AG09309 (cell line): ENCODE measurements around the gene BRD3.
"Not testable (repeated sequence)": the region's sequence is repeated elsewhere in the genome, so short reads cannot be mapped to it uniquely, and the experiment has no call there.

Source experiments
- DNase-seq: peaks from one replicate; pipeline ENCODE4 v3.0.0-alpha.2; 2010; ENCODE audit warnings: low read depth
- H3K4me3 ChIP-seq: 2 replicates; pipeline ENCODE4 v1.5.1; 2011; ENCODE audit warnings: mild to moderate bottlenecking, low read depth, low read length, moderate library complexity; ENCODE audit not compliant: control insufficient read depth
- CTCF ChIP-seq: IDR thresholded peaks from 2 replicates; pipeline ENCODE4 v1.5.1; 2011; ENCODE audit warnings: mild to moderate bottlenecking, low read depth, low read length, inconsistent platforms; ENCODE audit not compliant: insufficient read depth, control insufficient read depth; ENCODE audit errors: missing control alignments

The BRD3 gene

DNA sequence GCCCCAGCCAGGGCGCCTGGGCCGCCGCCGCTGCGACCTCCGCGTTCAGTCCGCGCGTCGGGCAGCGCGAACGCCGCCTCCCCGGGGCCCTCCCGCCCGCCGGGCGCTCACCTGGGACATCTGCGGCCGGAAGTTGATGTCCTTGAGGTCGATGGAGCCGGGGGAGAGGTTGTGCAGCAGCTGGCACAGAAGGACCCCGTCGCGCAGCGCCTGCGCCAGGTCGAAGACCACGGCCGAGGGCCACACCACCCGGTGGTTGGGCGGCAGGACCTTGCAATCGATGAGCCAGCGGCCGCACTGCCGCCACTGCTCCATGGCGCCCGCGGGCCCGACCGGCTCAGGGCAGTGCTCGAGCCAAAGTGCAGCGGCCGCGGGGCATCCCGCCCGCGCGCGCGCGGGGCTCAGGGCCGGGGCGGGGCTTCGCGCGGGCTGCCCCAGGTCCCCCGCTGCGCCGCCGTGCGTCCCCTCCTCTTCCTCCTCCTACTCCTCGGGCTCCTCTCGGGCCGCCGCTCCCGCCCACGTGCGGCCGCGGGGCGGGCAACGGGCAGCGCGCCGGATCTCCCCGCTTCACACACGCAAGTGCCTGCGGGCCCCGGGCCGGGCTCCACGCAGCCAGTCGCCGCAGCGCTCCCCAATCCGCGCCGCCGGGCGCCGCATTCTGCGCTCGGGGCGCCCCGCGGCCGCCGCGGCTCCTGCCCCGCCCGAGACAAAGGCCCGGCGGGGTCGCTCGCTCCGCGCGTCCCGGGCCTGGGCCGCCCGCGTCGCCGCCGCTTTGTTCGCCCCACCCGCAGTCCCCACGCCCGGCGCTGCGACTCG lies 75.7 kb downstream of the BRD3 start, which contains the start of gene VAV2:
Gene VAV2 (minus strand): TSS at position 361 of the 816 bp plus-strand sequence. CDS start 46 bp downstream, at position 315.
- no peak for DNase-seq

GRCh38 chr9:133991214-133991921 lies 76.5 kb downstream of the BRD3 start:
- H3K4me3 ChIP-seq, result peak overlapping the region; percentile 94
- no peak for TF ChIP-seq CTCF
- DNase-seq, result no peak

More for the DNA sequence above, 75.7 kb downstream of the BRD3 start, which contains the start of gene VAV2:
- no peak for TF ChIP-seq CTCF
- peak within 1 kb of the TSS; percentile 94 for H3K4me3 ChIP-seq

DNA sequence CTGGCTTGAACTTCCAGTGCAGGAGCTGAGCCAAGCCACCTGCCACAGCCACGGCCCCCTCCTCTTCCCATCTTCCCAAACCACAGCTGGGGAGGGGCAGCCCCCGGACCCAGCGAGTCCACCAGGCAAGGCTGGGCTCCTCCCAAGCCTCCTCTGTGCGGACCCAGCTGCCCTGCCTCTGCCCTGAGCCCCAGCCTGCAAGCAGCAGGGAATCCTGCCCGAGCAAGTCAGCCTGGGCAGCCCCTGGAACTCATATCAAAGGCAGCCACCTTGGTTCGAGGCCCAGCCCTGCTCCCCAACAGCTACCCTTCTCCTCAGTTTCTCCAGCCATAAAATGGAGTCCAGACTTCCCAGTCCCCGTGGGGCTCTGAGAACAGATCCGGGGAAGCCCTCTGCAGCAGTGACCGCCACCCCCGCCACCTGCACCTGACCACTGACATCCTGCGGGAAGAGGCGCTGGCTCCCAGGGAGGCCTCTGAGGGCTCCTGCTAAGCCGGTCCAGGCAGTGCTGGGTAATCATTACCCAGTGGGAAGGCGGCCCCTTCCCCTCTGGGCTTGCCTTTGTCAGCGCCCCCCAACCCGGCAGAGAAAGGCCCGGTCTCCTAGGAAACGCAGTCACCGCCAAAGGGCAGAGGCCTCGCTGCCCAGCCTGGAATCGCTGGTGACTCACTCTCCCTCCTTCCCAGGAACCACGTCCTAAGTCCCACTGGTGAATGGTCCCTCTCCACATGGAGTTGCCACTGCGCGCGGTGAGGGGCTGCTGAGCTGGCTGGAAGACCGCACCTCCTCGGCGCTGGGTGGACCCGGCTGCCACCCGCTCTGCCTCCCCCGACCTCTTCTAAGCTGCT lies 77.2 kb downstream of the BRD3 start:
- peak; percentile 34 for DNase-seq
- no peak for TF ChIP-seq CTCF
- peak overlapping the region; percentile 94 for H3K4me3 ChIP-seq

DNA sequence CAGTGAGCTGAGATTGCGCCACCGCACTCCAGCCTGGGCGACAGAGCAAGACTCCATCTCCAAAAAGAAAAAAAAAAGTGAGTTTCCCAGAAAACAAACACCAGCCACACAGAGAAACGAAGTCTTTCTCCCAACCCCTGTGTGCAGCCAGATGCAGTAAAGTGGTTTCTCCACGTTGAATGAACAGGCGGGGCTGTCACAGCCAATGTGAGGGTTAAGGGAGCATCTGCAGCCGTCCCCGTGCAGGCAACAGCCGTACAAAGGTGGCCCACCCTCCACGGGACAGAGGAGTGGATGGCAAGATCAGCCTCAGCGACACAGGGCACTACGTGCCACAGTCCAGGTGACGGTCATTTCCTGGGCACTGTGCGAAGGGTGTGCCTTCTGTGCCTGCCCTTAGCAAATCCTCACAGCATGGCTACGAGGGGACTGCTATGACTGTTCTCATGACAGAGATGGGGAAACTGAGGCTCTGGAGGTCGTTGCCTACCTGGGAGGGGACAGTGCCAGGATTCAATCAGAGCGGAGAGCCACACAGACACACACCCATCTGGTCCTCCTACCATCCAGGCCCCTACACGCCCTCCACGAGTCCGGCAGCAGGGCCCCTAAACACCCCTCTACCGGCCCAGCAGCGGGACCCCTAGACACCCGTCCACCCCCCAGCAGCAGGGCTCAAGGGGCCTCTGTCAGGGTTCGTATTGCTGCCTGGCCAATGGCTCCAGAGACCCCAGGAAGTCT lies 78.0 kb downstream of the BRD3 start:
- H3K4me3 ChIP-seq, result peak overlapping the region; percentile 94
- no peak for TF ChIP-seq CTCF
- DNase-seq, result no peak

DNA sequence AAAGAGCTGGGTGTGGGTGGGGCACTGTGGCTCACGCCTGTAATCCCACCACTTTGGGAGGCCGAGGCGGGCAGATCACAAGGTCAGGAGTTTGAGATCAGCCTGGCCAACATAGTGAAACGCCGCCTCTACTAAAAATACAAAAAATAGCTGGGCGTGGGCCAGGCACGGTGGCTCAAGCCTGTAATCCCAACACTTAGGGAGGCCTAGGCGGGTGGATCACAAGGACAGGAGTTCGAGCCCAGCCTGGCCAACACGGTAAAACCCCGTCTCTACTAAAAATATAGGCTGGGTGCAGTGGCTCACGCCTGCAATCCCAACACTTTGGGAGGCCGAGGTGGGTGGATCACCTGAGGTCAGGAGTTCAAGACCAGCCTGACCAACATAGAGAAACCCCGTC lies 79.1 kb downstream of the BRD3 start:
- DNase-seq, H3K4me3 ChIP-seq: not testable (repeated sequence)

DNA sequence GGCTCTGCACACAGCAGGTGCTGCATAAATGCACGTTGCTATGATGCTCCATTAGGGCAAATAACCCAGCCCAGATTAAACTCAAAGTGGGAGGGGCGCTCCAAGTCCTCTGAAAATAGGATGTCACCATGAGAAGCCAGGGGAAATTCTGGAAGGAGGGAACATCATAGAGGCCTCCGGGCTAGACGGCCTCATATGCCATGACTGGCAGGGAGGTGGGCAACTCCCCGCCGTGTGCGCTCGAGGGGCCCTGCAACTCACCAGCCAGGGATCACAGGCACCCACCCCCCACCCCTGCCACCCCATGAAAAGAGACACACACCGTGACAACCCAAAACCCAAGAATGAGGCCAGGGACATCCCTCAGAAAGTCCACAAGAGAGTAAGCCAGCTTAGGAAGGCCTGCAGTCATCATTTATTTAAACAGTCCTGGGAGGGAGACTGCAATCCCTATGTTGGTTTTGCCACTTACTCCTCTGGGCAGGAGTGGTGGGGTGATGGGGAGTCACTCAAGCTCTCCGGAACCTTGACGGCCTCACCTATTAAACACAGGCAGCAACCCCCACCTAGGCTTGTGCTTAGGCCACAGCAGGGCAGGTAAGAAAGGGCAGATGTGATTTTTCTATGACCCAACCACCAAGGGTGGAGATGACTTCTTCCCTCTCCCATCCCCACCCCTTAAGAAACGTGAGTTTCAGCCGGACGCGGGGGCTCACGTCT lies 79.7 kb downstream of the BRD3 start:
- no peak for TF ChIP-seq CTCF
- no peak for DNase-seq
- no peak overlapping the region for H3K4me3 ChIP-seq
